H1 (cell line): Measurements from ENCODE around the gene SYNPO.

Experiments
- CEBPB ChIP-seq: IDR thresholded peaks from 2 replicates; pipeline ENCODE4 v1.6.1; 2012; ENCODE audit warnings: low read depth, low read length
- CTCF ChIP-seq, 3 experiments: IDR thresholded peaks; 1 replicate in 2 of 3; 2 replicates in 1 of 3; pipeline versions ENCODE4 v1.5.1 to v1.6.1; 2011; ENCODE audit warnings: low read length in 3 of 3, mild to moderate bottlenecking in 3 of 3, inconsistent platforms in 2 of 3, low read depth in 1 of 3, moderate library complexity in 1 of 3; ENCODE audit not compliant: insufficient read depth in 1 of 3; ENCODE audit errors: control extremely low read depth in 1 of 3
- EGR1 ChIP-seq: IDR thresholded peaks from 2 replicates; pipeline ENCODE4 v1.6.1; 2011; ENCODE audit warnings: low read depth, low read length, borderline replicate concordance
- EZH2 ChIP-seq: fragments of 200-600 bp; sonication (generic); IDR thresholded peaks from 2 replicates; pipeline ENCODE4 v1.7.1; 2012; ENCODE audit warnings: low read depth, mild to moderate bottlenecking, moderate library complexity, low read length, inconsistent platforms; ENCODE audit not compliant: severe bottlenecking
- GTF2F1 ChIP-seq: IDR thresholded peaks from 2 replicates; pipeline ENCODE4 v1.6.1; 2012; ENCODE audit warnings: low read depth, low read length, improper control_type of control experiment, borderline replicate concordance
- HDAC2 ChIP-seq, 2 experiments: fragments of 300-600 bp in 1 of 2; sonication (generic) in 1 of 2; IDR thresholded peaks; 2 replicates each; pipeline ENCODE4 v1.6.1; 2011 to 2012; ENCODE audit warnings: low read depth in 2 of 2, low read length in 2 of 2, mild to moderate bottlenecking in 2 of 2, moderate library complexity in 2 of 2, borderline replicate concordance in 1 of 2, inconsistent platforms in 1 of 2
- MAX ChIP-seq: IDR thresholded peaks from 2 replicates; pipeline ENCODE4 v1.6.1; 2012; ENCODE audit warnings: inconsistent platforms
- PHF8 ChIP-seq: fragments of 200-600 bp; sonication (generic); conservative IDR thresholded peaks from 2 replicates; pipeline ENCODE4 v1.7.1; 2012; ENCODE audit warnings: low read depth, mild to moderate bottlenecking, inconsistent platforms, low read length, moderate library complexity
- POLR2A ChIP-seq, 2 experiments: IDR thresholded peaks; 1 replicate in 1 of 2; 2 replicates in 1 of 2; pipeline ENCODE4 v1.6.1; 2011; ENCODE audit warnings: low read depth in 2 of 2, low read length in 2 of 2, mild to moderate bottlenecking in 2 of 2; ENCODE audit errors: control extremely low read depth in 1 of 2
- POU5F1 ChIP-seq: IDR thresholded peaks from 2 replicates; pipeline ENCODE4 v1.6.1; 2011; ENCODE audit warnings: low read depth, mild to moderate bottlenecking, low read length, moderate library complexity
- TAF1 ChIP-seq: IDR thresholded peaks from 2 replicates; pipeline ENCODE4 v1.6.1; 2011; ENCODE audit warnings: mild to moderate bottlenecking, low read depth, low read length

- TF ChIP-seq PHF8 (no peak), GTF2F1 (no peak), CTCF (IDR thresholded peaks at IDR 0.05; ENCODE audit: control extremely low read depth in 1 of 3, insufficient read depth in 1 of 3, low read depth in 1 of 3, low read length in 3 of 3) (no peak), CEBPB (no peak), POLR2A (IDR thresholded peaks at IDR 0.05; ENCODE audit: control extremely low read depth in 1 of 2, low read depth in 2 of 2, low read length in 2 of 2) (no peak), TAF1 (no peak), EGR1 (no peak), EZH2 (no peak), POU5F1 (no peak), HDAC2 (IDR thresholded peaks at IDR 0.05; ENCODE audit: borderline replicate concordance in 1 of 2, low read depth in 2 of 2, low read length in 2 of 2) (no peak), MAX (no peak)
Measured at GRCh38 chr5:150655221-150655620, 14.8 kb downstream of the SYNPO start.
